ENCODE data around the gene WSB2.

The WSB2 gene

GRCh38 chr12:118102609-118103008 is 41.6 kb upstream of the WSB2 start:
- peak overlapping the region; percentile 76 for H3K4me2 ChIP-seq (ENCODE audit: low read length)
- H3K36me3 ChIP-seq (ENCODE audit: control insufficient read depth, low read length), result no peaks in the 10 kb centered on the region
- H3K4me3 ChIP-seq (ENCODE audit: low read length), result no peak overlapping the region; the same call in 1 of the 2 replicates
- no peaks in the 10 kb centered on the region for H4K20me1 ChIP-seq (ENCODE audit: control insufficient read depth, insufficient read depth, low read depth, low read length)
- no peaks in the 10 kb centered on the region for H3F3A ChIP-seq (ENCODE audit: control insufficient read depth, insufficient read depth)
- H3K9me3 ChIP-seq (ENCODE audit: control insufficient read depth, insufficient read depth, low read length), result no peaks in the 10 kb centered on the region
- no peak overlapping the region for H3K27ac ChIP-seq (ENCODE audit: low read depth, low read length)
- TF ChIP-seq CTCF (IDR thresholded peaks at IDR 0.05; ENCODE audit: low read depth, low read length, poor library complexity, severe bottlenecking) (no peak), EZH2phosphoT487 (IDR thresholded peaks at IDR 0.05; ENCODE audit: borderline replicate concordance, low read length) (no peak)
- H3K9me2 ChIP-seq (replicated peaks; ENCODE audit: control insufficient read depth, low read length), result no peaks in the 10 kb centered on the region
- peaks cover 51% of the 10 kb centered on the region for H3K27me3 ChIP-seq (ENCODE audit: control insufficient read depth, low read length)
- no peaks in the 10 kb centered on the region for H3K79me2 ChIP-seq (ENCODE audit: control insufficient read depth, low read length)
- H3K4me1 ChIP-seq (ENCODE audit: control insufficient read depth, low read length), result peaks cover 15% of the 10 kb centered on the region

GRCh38 chr12:118102070-118102469 is 41.1 kb upstream of the WSB2 start:
- no peak for TF ChIP-seq CTCF (IDR thresholded peaks at IDR 0.05; ENCODE audit: low read depth, low read length, poor library complexity, severe bottlenecking)
- TF ChIP-seq EZH2phosphoT487 (IDR thresholded peaks at IDR 0.05; ENCODE audit: borderline replicate concordance, low read length), result 0 out of 2 replicates have a peak, but pooled peaks have one; percentile 25
- no peak overlapping the region for H3K4me2 ChIP-seq (ENCODE audit: low read length)

GRCh38 chr12:118101051-118101450 is 40.1 kb upstream of the WSB2 start:
- no peaks in the 10 kb centered on the region for H3K9me2 ChIP-seq (replicated peaks; ENCODE audit: control insufficient read depth, low read length)
- H3K9me3 ChIP-seq (ENCODE audit: control insufficient read depth, insufficient read depth, low read length), result no peaks in the 10 kb centered on the region
- no peak overlapping the region for H3K4me3 ChIP-seq (ENCODE audit: low read length)

More at GRCh38 chr12:118102070-118102469, 41.1 kb upstream of the WSB2 start:
- H3K4me1 ChIP-seq (ENCODE audit: control insufficient read depth, low read length), result peaks cover 15% of the 10 kb centered on the region
- H3F3A ChIP-seq (ENCODE audit: control insufficient read depth, insufficient read depth), result no peaks in the 10 kb centered on the region
- H3K4me3 ChIP-seq (ENCODE audit: low read length), result no peak overlapping the region
- no peaks in the 10 kb centered on the region for H3K9me2 ChIP-seq (replicated peaks; ENCODE audit: control insufficient read depth, low read length)
- H3K27me3 ChIP-seq (ENCODE audit: control insufficient read depth, low read length), result peaks cover 51% of the 10 kb centered on the region
- no peaks in the 10 kb centered on the region for H3K36me3 ChIP-seq (ENCODE audit: control insufficient read depth, low read length)
- no peak overlapping the region for H3K27ac ChIP-seq (ENCODE audit: low read depth, low read length)
- no peaks in the 10 kb centered on the region for H3K79me2 ChIP-seq (ENCODE audit: control insufficient read depth, low read length)
- H3K9me3 ChIP-seq (ENCODE audit: control insufficient read depth, insufficient read depth, low read length), result no peaks in the 10 kb centered on the region
- no peaks in the 10 kb centered on the region for H4K20me1 ChIP-seq (ENCODE audit: control insufficient read depth, insufficient read depth, low read depth, low read length)

More at GRCh38 chr12:118101051-118101450, 40.1 kb upstream of the WSB2 start:
- Histone ChIP-seq H3K4me1 (ENCODE audit: control insufficient read depth, low read length) (peaks cover 15% of the 10 kb centered on the region), H3F3A (ENCODE audit: control insufficient read depth, insufficient read depth) (no peaks in the 10 kb centered on the region), H3K27ac (ENCODE audit: low read depth, low read length) (no peak overlapping the region), H4K20me1 (ENCODE audit: control insufficient read depth, insufficient read depth, low read depth, low read length) (no peaks in the 10 kb centered on the region), H3K36me3 (ENCODE audit: control insufficient read depth, low read length) (no peaks in the 10 kb centered on the region), H3K79me2 (ENCODE audit: control insufficient read depth, low read length) (no peaks in the 10 kb centered on the region), H3K4me2 (ENCODE audit: low read length) (no peak overlapping the region), H3K27me3 (ENCODE audit: control insufficient read depth, low read length) (peaks cover 51% of the 10 kb centered on the region)
- TF ChIP-seq CTCF (IDR thresholded peaks at IDR 0.05; ENCODE audit: low read depth, low read length, poor library complexity, severe bottlenecking) (no peak), EZH2phosphoT487 (IDR thresholded peaks at IDR 0.05; ENCODE audit: borderline replicate concordance, low read length) (no peak)

All from DOHH2 (cell line).